Gastrocnemius medialis (tissue), 4 donors: ENCODE measurements around the gene SOCS2. TPM values are rescaled to one million over a fixed set of nuclear protein-coding genes. Genes with fewer than 3 reads are reported as not detected.
"Not testable (repeated sequence)": the region's sequence is repeated elsewhere in the genome, so short reads cannot be mapped to it uniquely, and the experiment has no call there.

Source experiments
- ATAC-seq, 2 donors: fragments of 150-250 bp; one replicate each; pipeline ENCODE4 v1.9.1; 2016
- DNase-seq, 2 donors: peaks; one replicate each; pipeline ENCODE4 v3.0.0-alpha.2; 2019
- H3K27ac ChIP-seq, 4 donors: fragments of 200-600 bp; sonication (generic); 1 replicate in 1 of 4; 2 replicates in 3 of 4; pipeline ENCODE4 v1.5.1; 2016 to 2018; ENCODE audit warnings: mild to moderate bottlenecking in 2 of 4, moderate library complexity in 1 of 4
- H3K27me3 ChIP-seq, 3 donors: fragments of 200-600 bp; sonication (generic) in 2 of 3; 1 replicate in 1 of 3; 2 replicates in 2 of 3; pipeline versions ENCODE4 v1.5.1 to v1.6.0; 2016 to 2019; ENCODE audit warnings: mild to moderate bottlenecking in 1 of 3, moderate library complexity in 1 of 3
- H3K36me3 ChIP-seq, 2 donors: fragments of 200-600 bp; sonication (generic) in 1 of 2; one replicate each; pipeline ENCODE4 v1.5.1; 2017 to 2018
- H3K4me1 ChIP-seq, 2 donors: fragments of 200-600 bp; sonication (generic) in 1 of 2; one replicate each; pipeline ENCODE4 v1.5.1; 2016 to 2017; ENCODE audit warnings: mild to moderate bottlenecking in 2 of 2
- H3K4me3 ChIP-seq, 4 donors: fragments of 200-600 bp; sonication (generic) in 3 of 4; 1 replicate in 1 of 4; 2 replicates in 3 of 4; pipeline ENCODE4 v1.5.1; 2016 to 2019; ENCODE audit warnings: mild to moderate bottlenecking in 2 of 4
- H3K9me3 ChIP-seq, 3 donors: fragments of 200-600 bp; sonication (generic) in 2 of 3; 1 replicate in 1 of 3; 2 replicates in 2 of 3; pipeline ENCODE4 v1.5.1; 2016 to 2019
- CTCF ChIP-seq, 5 experiments: fragments of 450-650 bp in 3 of 5; fragments of 200-600 bp in 2 of 5; sonication (generic) in 2 of 5; IDR thresholded peaks in 4 of 5; conservative IDR thresholded peaks in 1 of 5; 1 replicate in 4 of 5; 2 replicates in 1 of 5; pipeline ENCODE4 v1.5.1; 2016 to 2019; ENCODE audit warnings: antibody characterized with exemption in 5 of 5, mild to moderate bottlenecking in 3 of 5, moderate library complexity in 3 of 5
- POLR2A ChIP-seq, 2 donors: fragments of 450-650 bp; IDR thresholded peaks; one replicate each; pipeline ENCODE4 v1.6.1; 2017; ENCODE audit warnings: antibody characterized with exemption in 2 of 2, mild to moderate bottlenecking in 2 of 2, moderate library complexity in 2 of 2
- in situ Hi-C, 4 donors: fragments of 200-750 bp; cut with MboI; loops; one replicate each; pipeline versions ENCODE4 v1.15.0 to v1.8.0; 2017; ENCODE audit warnings: low sequenced_read_pairs in 4 of 4
- intact Hi-C: fragments of 100-400 bp; cut with DNase I; formaldehyde crosslinking; loops from one replicate; pipeline ENCODE4 v1.15.1; 2023; ENCODE audit warnings: low total_unique reads
- total RNA-seq, 4 donors: library from RNA; depleted of rRNA; stranded (reverse); fragments of >200 nt; gene quantifications; one replicate each; pipeline versions ENCODE4 v1.1.0 to v1.2.3, GENCODE V29; 2016

SOCS2 gene
- total RNA-seq, 4 donors from 2014 or later, result 4.3 to 14.9 (median 5.3) TPM

GRCh38 chr12:93622485-93622884, 50.0 kb downstream of the SOCS2 start:
- DNase-seq (no peak), ATAC-seq (no peak)
- Histone ChIP-seq H3K36me3 (no peaks in the 10 kb centered on the region), H3K9me3 (no peaks in the 10 kb centered on the region), H3K27me3 (no peaks in the 10 kb centered on the region), H3K27ac (no peak overlapping the region), H3K4me1 (peaks cover 0 to 7% of the 10 kb centered on the region in 2 donors), H3K4me3 (no peak overlapping the region)
- in situ Hi-C loops (no loop called here), intact Hi-C loops (no loop called here)
- TF ChIP-seq POLR2A (IDR thresholded peaks at IDR 0.05), result no peak
- no peak for TF ChIP-seq CTCF (IDR thresholded peaks at IDR 0.05 in 4 of 5, conservative IDR thresholded peaks at IDR 0.05 in 1 of 5)

- Histone ChIP-seq H3K36me3 (no peaks in the 10 kb centered on the region), H3K4me3 (no peak overlapping the region), H3K9me3 (no peaks in the 10 kb centered on the region), H3K27me3 (no peaks in the 10 kb centered on the region), H3K27ac (peak overlapping the region in 3 of 4 donors; percentile 19 to 51 (median 39)), H3K4me1 (peaks cover 0 to 7% of the 10 kb centered on the region in 2 donors)
- TF ChIP-seq CTCF (IDR thresholded peaks at IDR 0.05 in 4 of 5, conservative IDR thresholded peaks at IDR 0.05 in 1 of 5) (no peak), POLR2A (IDR thresholded peaks at IDR 0.05) (no peak)
- DNase-seq, result no peak
- in situ Hi-C loops (no loop called here), intact Hi-C loops (no loop called here)
- peak; percentile 85 to 93 for ATAC-seq
Measured at GRCh38 chr12:93624595-93625294, 52.3 kb downstream of the SOCS2 start.

- H3K4me3 ChIP-seq, intact Hi-C loops, in situ Hi-C loops, H3K9me3 ChIP-seq, H3K36me3 ChIP-seq, H3K4me1 ChIP-seq, H3K27me3 ChIP-seq, DNase-seq, ATAC-seq: not testable (repeated sequence)
- peak overlapping the region in 1 of 4 donors; percentile 51 for H3K27ac ChIP-seq
Measured at GRCh38 chr12:93625295-93625645, 52.8 kb downstream of the SOCS2 start.

- no peak for TF ChIP-seq POLR2A (IDR thresholded peaks at IDR 0.05)
- no peak for TF ChIP-seq CTCF (IDR thresholded peaks at IDR 0.05 in 4 of 5, conservative IDR thresholded peaks at IDR 0.05 in 1 of 5)
- Histone ChIP-seq H3K9me3 (no peaks in the 10 kb centered on the region), H3K27me3 (no peaks in the 10 kb centered on the region), H3K4me3 (no peak overlapping the region), H3K36me3 (no peaks in the 10 kb centered on the region), H3K27ac (no peak overlapping the region), H3K4me1 (peaks cover 0 to 7% of the 10 kb centered on the region in 2 donors)
- DNase-seq (no peak), ATAC-seq (no peak)
- intact Hi-C loops (no loop called here), in situ Hi-C loops (no loop called here)
Measured at GRCh38 chr12:93626160-93626559, 53.7 kb downstream of the SOCS2 start.

Other genes with a start within 250 kb of the SOCS2 start
- 100 to 1,000 TPM in 1 of 4 donors, 10 to 100 TPM in 3; 26.8 to 299 (median 51.1) TPM for gene NUDT4, start 194.8 kb upstream of the SOCS2 start, total RNA-seq
- 10 to 100 TPM; 26.5 to 46.8 (median 30.5) TPM for gene UBE2N, start 130.7 kb upstream of the SOCS2 start, total RNA-seq
- 10 to 100 TPM; 14.0 to 44.6 (median 34.8) TPM for gene MRPL42, start 105.2 kb upstream of the SOCS2 start, total RNA-seq
- 10 to 100 TPM; 19.4 to 28.7 (median 22.6) TPM for gene CRADD, start 104.7 kb downstream of the SOCS2 start, total RNA-seq